Neural cell (in vitro differentiated cells): ENCODE data around the gene ATXN7L1. TPM values are rescaled to one million over a fixed set of nuclear protein-coding genes. Genes with fewer than 3 reads are reported as not detected.

ENCODE experiments used
- H2AFZ ChIP-seq: fragments of 200-600, 300-800 bp; sonication (generic), shearing (Covaris generic); 2 replicates; pipeline ENCODE4 v1.6.0; 2014; ENCODE audit warnings: low read depth, mild to moderate bottlenecking, antibody characterized with exemption, low read length, moderate library complexity
- H3F3A ChIP-seq: fragments of 200-600 bp; shearing (Covaris generic); 2 replicates; pipeline ENCODE4 v1.6.1; 2016; ENCODE audit warnings: mild to moderate bottlenecking, moderate library complexity, mixed read lengths, antibody characterized with exemption, low read length; ENCODE audit not compliant: insufficient read depth, poor library complexity, severe bottlenecking
- H3K27ac ChIP-seq: fragments of 200-600, 300-800 bp; sonication (generic), shearing (Covaris generic); 2 replicates; pipeline ENCODE4 v1.5.1; 2014; ENCODE audit warnings: mild to moderate bottlenecking, low read length, moderate library complexity
- H3K27me3 ChIP-seq: fragments of 300-800, 200-600 bp; sonication (generic), shearing (Covaris generic); 2 replicates; pipeline ENCODE4 v1.6.0; 2014; ENCODE audit warnings: mild to moderate bottlenecking, low read depth, low read length, moderate library complexity; ENCODE audit not compliant: insufficient read depth
- H3K36me3 ChIP-seq: fragments of 300-800, 200-600 bp; sonication (generic), shearing (Covaris generic); 2 replicates; pipeline ENCODE4 v1.5.1; 2014; ENCODE audit warnings: mild to moderate bottlenecking, antibody characterized with exemption, low read length, moderate library complexity; ENCODE audit not compliant: insufficient read depth
- H3K4me2 ChIP-seq: fragments of 300-800, 200-600 bp; sonication (generic), shearing (Covaris generic); 2 replicates; pipeline ENCODE4 v1.6.0; 2014; ENCODE audit warnings: mild to moderate bottlenecking, low read length
- H3K4me3 ChIP-seq: fragments of 300-800, 200-600 bp; sonication (generic), shearing (Covaris generic); 2 replicates; pipeline ENCODE4 v1.5.1; 2014; ENCODE audit warnings: mild to moderate bottlenecking, low read length, moderate library complexity
- H3K79me2 ChIP-seq: fragments of 200-600 bp; shearing (Covaris generic); replicated peaks from 2 replicates; pipeline ENCODE4 v1.6.0; 2014; ENCODE audit warnings: mild to moderate bottlenecking, low read length, moderate library complexity; ENCODE audit not compliant: insufficient read depth
- H3K9ac ChIP-seq: fragments of 300-800, 200-600 bp; sonication (generic), shearing (Covaris generic); 2 replicates; pipeline ENCODE4 v1.6.1; 2016; ENCODE audit warnings: mild to moderate bottlenecking, low read length, mixed read lengths
- H3K9me2 ChIP-seq: fragments of 200-600 bp; shearing (Covaris generic); 2 replicates; pipeline ENCODE4 v1.6.1; 2016; ENCODE audit warnings: mild to moderate bottlenecking, low read length, mixed read lengths; ENCODE audit not compliant: insufficient read depth
- H3K9me3 ChIP-seq: fragments of 200-600, 300-800 bp; sonication (generic), shearing (Covaris generic); 2 replicates; pipeline ENCODE4 v1.6.1; 2016; ENCODE audit warnings: mild to moderate bottlenecking, mixed run types, low read length, moderate library complexity, mixed read lengths
- H4K20me1 ChIP-seq: fragments of 200-600 bp; shearing (Covaris generic); 2 replicates; pipeline ENCODE4 v1.6.1; 2016; ENCODE audit warnings: mild to moderate bottlenecking, mixed run types; ENCODE audit not compliant: insufficient read depth
- CTCF ChIP-seq: fragments of 450-650 bp; IDR thresholded peaks from 2 replicates; pipeline ENCODE4 v1.5.1; 2014; ENCODE audit warnings: antibody characterized with exemption, mild to moderate bottlenecking, moderate library complexity; ENCODE audit not compliant: poor library complexity, severe bottlenecking
- EP300 ChIP-seq: fragments of 450-650 bp; conservative IDR thresholded peaks from 2 replicates; pipeline ENCODE4 v1.6.1; 2014; ENCODE audit warnings: antibody characterized with exemption, mild to moderate bottlenecking, moderate library complexity; ENCODE audit not compliant: poor library complexity, severe bottlenecking
- EZH2 ChIP-seq: fragments of 200-600, 300-800 bp; shearing (Covaris generic), sonication (generic); IDR thresholded peaks from 2 replicates; pipeline ENCODE4 v1.6.1; 2014; ENCODE audit warnings: antibody characterized with exemption, low read length, borderline replicate concordance, mild to moderate bottlenecking; ENCODE audit not compliant: insufficient read depth, poor library complexity, severe bottlenecking
- MXI1 ChIP-seq: fragments of 450-650 bp; conservative IDR thresholded peaks from 2 replicates; pipeline ENCODE4 v1.6.1; 2014; ENCODE audit warnings: antibody characterized with exemption, mild to moderate bottlenecking; ENCODE audit not compliant: poor library complexity, severe bottlenecking
- POLR2AphosphoS5 ChIP-seq: IDR thresholded peaks from 2 replicates; pipeline ENCODE4 v1.6.1; 2012
- RAD21 ChIP-seq: fragments of 450-650 bp; conservative IDR thresholded peaks from 2 replicates; pipeline ENCODE4 v1.6.1; 2014; ENCODE audit warnings: antibody characterized with exemption, mild to moderate bottlenecking, moderate library complexity
- REST ChIP-seq: IDR thresholded peaks from 2 replicates; pipeline ENCODE4 v1.6.1; 2012; ENCODE audit warnings: borderline replicate concordance
- SMC3 ChIP-seq: fragments of 450-650 bp; conservative IDR thresholded peaks from 2 replicates; pipeline ENCODE4 v1.6.1; 2014; ENCODE audit warnings: antibody characterized with exemption, mild to moderate bottlenecking, moderate library complexity; ENCODE audit not compliant: poor library complexity
- TAF1 ChIP-seq: IDR thresholded peaks from 2 replicates; pipeline ENCODE4 v1.6.1; 2012; ENCODE audit warnings: low read depth
- polyA plus RNA-seq: library from polyadenylated mRNA; depleted of rRNA; stranded (reverse); fragments of >200 nt; gene quantifications from 2 replicates; pipeline ENCODE4 v1.2.3, GENCODE V29; 2014

The ATXN7L1 gene
- polyA plus RNA-seq, 1 donor from 2014 or later: 4.3 TPM

GRCh38 chr7:105728028-105728427 is 148.4 kb downstream of the ATXN7L1 start:
- Histone ChIP-seq H3K27me3 (no peaks in the 10 kb centered on the region), H4K20me1 (no peaks in the 10 kb centered on the region), H3K79me2 (no peaks in the 10 kb centered on the region), H2AFZ (no peak overlapping the region), H3K9me2 (no peaks in the 10 kb centered on the region), H3K4me3 (no peak overlapping the region), H3F3A (no peaks in the 10 kb centered on the region), H3K36me3 (no peaks in the 10 kb centered on the region), H3K4me2 (no peak overlapping the region), H3K9me3 (no peaks in the 10 kb centered on the region), H3K9ac (no peak overlapping the region), H3K27ac (no peak overlapping the region)
- TF ChIP-seq RAD21 (no peak), REST (no peak), POLR2AphosphoS5 (no peak), EZH2 (no peak), TAF1 (no peak), SMC3 (no peak), EP300 (no peak), CTCF (no peak), MXI1 (no peak)

DNA sequence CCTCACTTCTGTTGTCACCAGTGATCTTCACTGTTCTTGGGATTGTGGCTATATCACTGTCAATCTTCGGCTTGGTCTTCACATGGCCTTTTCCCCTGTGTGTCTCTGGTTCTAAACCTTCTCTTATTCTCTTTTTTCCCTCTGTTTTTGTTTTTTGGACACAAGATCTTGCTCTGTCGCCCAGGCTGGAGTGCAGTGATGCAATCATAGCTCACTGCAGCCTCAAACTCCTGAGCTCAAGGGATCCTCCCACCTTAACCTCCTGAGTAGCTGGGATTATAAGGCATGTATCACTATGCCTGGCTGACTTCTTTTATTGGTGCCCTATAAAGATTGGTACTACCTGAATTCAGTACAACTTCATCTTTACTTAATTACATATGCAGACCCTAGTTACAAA is 151.7 kb downstream of the ATXN7L1 start:
- Histone ChIP-seq H3K27me3 (no peaks in the 10 kb centered on the region), H3K9me3 (no peaks in the 10 kb centered on the region), H2AFZ (no peak overlapping the region), H3K36me3 (no peaks in the 10 kb centered on the region), H4K20me1 (no peaks in the 10 kb centered on the region), H3K4me3 (no peak overlapping the region), H3K9me2 (no peaks in the 10 kb centered on the region), H3K79me2 (no peaks in the 10 kb centered on the region), H3K4me2 (no peak overlapping the region), H3F3A (no peaks in the 10 kb centered on the region), H3K27ac (no peak overlapping the region), H3K9ac (no peak overlapping the region)
- TF ChIP-seq EP300 (no peak), REST (no peak), RAD21 (no peak), MXI1 (no peak), TAF1 (no peak), SMC3 (no peak), POLR2AphosphoS5 (no peak), CTCF (no peak)
